HepG2 (cell line): ENCODE data around the gene NLRC3. TPM values are rescaled to one million over a fixed set of nuclear protein-coding genes. Genes with fewer than 3 reads are reported as not detected.

Experiments used
- AHR ChIP-seq: IDR thresholded peaks from 2 replicates; pipeline ENCODE4 v1.6.1; 2018; ENCODE audit warnings: missing genetic modification reagents, missing compliant biosample characterization
- CAMTA2 ChIP-seq: sonication (generic); formaldehyde crosslinking; IDR thresholded peaks from 2 replicates; pipeline ENCODE4 v1.4.0; 2020; ENCODE audit warnings: mild to moderate bottlenecking, missing genetic modification reagents, borderline replicate concordance
- DZIP1 ChIP-seq: sonication (generic); formaldehyde crosslinking; IDR thresholded peaks from 2 replicates; pipeline ENCODE4 v1.5.0; 2020; ENCODE audit warnings: mild to moderate bottlenecking, missing genetic modification reagents
- IRF9 ChIP-seq: sonication (generic); formaldehyde crosslinking; IDR thresholded peaks from 2 replicates; pipeline ENCODE4 v1.8.0; 2022; ENCODE audit warnings: missing genetic modification reagents, mild to moderate bottlenecking, borderline replicate concordance
- MBNL3 ChIP-seq: fragments of 250-450 bp; sonication (Bioruptor Pico); conservative IDR thresholded peaks from 2 replicates; pipeline ENCODE4 v1.8.0; 2022; ENCODE audit warnings: mild to moderate bottlenecking, inconsistent platforms
- SKI ChIP-seq: fragments of 450-650 bp; IDR thresholded peaks from one replicate; pipeline ENCODE4 v1.6.1; 2018; ENCODE audit warnings: mild to moderate bottlenecking; ENCODE audit not compliant: partially characterized antibody
- SKIL ChIP-seq: sonication (generic); formaldehyde crosslinking; IDR thresholded peaks from 2 replicates; pipeline ENCODE4 v1.8.0; 2022; ENCODE audit warnings: missing genetic modification reagents, mild to moderate bottlenecking, moderate library complexity, borderline replicate concordance
- ZNF142 ChIP-seq: sonication (generic); formaldehyde crosslinking; IDR thresholded peaks from 2 replicates; pipeline ENCODE4 v1.4.0; 2020; ENCODE audit warnings: missing genetic modification reagents
- ZNF326 ChIP-seq: sonication (generic); formaldehyde crosslinking; IDR thresholded peaks from 2 replicates; pipeline ENCODE4 v1.4.0; 2020; ENCODE audit warnings: missing genetic modification reagents, borderline replicate concordance
- ZNF513 ChIP-seq: sonication (generic); formaldehyde crosslinking; conservative IDR thresholded peaks from 2 replicates; pipeline ENCODE4 v1.5.0; 2020; ENCODE audit warnings: missing genetic modification reagents
- ZNF768 ChIP-seq: sonication (generic); formaldehyde crosslinking; IDR thresholded peaks from 2 replicates; pipeline ENCODE4 v1.4.0; 2020; ENCODE audit warnings: missing genetic modification reagents
- ZNF891 ChIP-seq: sonication (generic); formaldehyde crosslinking; IDR thresholded peaks from 2 replicates; pipeline ENCODE4 v1.5.0; 2020; ENCODE audit warnings: mild to moderate bottlenecking, missing genetic modification reagents
- polyA plus RNA-seq, 8 experiments: library from polyadenylated mRNA; depleted of rRNA in 3 of 8; stranded (reverse) in 7 of 8; unstranded in 1 of 8; fragments of >200 nt; fragmentation: Illumina TruSeq in 4 of 8; extraction: Trizol in 4 of 8; gene quantifications; 2 replicates each; pipeline versions ENCODE4 v1.2.1 to v1.2.3, GENCODE V29; 2011 to 2016; ENCODE audit warnings: low read depth in 4 of 8, missing spikeins in 1 of 8, mixed read lengths in 1 of 8; ENCODE audit not compliant: insufficient read depth in 1 of 8
- total RNA-seq, 5 experiments: library from RNA; depleted of rRNA; stranded (reverse); fragments of >200 nt; fragmentation: Illumina TruSeq; extraction: Trizol; gene quantifications; 2 replicates each; pipeline ENCODE4 v1.2.3, GENCODE V29; 2016; ENCODE audit warnings: low read depth in 1 of 5

Gene NLRC3
- total and polyA plus RNA-seq, 2 of the 13 experiments (the other 11 are each of a cell fraction or from before 2014, with no cell fraction given), result not detected

- no peak for TF ChIP-seq SKI
- 0 out of 2 replicates have a peak, but pooled peaks have one; percentile 9 for TF ChIP-seq ZNF768 (CRISPR knock-in tag)
- 0 out of 2 replicates have a peak, but pooled peaks have one; percentile 9 for TF ChIP-seq ZNF513 (CRISPR knock-in tag)
- TF ChIP-seq MBNL3 (CRISPR knock-in tag), result no peak
- TF ChIP-seq AHR (CRISPR knock-in tag), result peak; percentile 31; the same call in 1 of the 2 replicates
- TF ChIP-seq ZNF142 (CRISPR knock-in tag), result peak; percentile 13; the same call in 1 of the 2 replicates
- TF ChIP-seq DZIP1 (CRISPR knock-in tag), result no peak
- TF ChIP-seq CAMTA2 (CRISPR knock-in tag), result 0 out of 2 replicates have a peak, but pooled peaks have one; percentile 51
- TF ChIP-seq IRF9 (CRISPR knock-in tag), result peak; percentile 36; the same call in 1 of the 2 replicates
- no peak for TF ChIP-seq ZNF326 (CRISPR knock-in tag)
- no peak for TF ChIP-seq ZNF891 (CRISPR knock-in tag)
- TF ChIP-seq SKIL (CRISPR knock-in tag), result no peak
These were observed 34.2 kb upstream of the NLRC3 start, which contains the start of gene SLX4 (continued) for GRCh38 chr16:3611146-3611975.
